ENCODE data around the gene KIF13A.
"Not testable (repeated sequence)": the region's sequence is repeated elsewhere in the genome, so short reads cannot be mapped to it uniquely, and the experiment has no call there.

Gene KIF13A

DNA sequence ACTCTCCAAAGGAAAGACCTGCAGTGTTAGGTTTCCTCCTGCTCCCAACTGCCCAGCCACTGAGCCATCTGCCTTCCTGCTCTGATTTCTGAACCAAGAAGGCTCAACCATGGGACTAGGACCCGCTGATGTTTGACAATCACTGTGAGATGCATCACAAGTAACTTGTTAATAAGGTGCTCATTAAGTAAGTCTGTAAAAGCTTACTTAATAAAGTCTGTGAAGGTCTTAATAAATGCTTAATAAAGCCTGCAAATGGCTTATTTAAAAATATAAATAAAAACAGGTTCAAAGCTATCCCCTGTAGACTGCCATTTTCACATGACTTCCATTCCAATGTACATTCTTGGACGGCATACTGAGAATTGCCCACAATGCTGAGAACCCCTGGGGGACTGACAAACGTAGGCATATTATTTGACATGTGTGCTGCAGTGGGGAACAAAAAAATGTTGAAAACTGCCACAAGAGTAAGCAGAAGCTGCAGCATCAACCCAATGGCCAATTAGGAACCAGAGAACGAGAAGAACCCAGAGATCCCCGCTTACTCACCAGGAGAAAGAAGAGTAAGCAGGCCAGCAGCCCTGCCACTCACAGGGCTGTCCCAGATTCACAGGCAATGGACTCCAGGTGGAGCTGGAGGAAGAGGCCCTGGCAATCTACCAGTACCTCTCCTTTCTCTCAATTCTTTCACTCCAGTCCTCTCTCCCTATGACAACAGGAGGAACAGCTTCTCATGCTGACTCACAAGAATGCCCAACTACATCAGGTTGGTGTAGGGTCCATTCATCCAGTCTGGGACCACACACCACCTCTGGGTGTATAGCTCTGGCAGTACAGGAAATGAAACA is 19.5 kb downstream of the KIF13A start:
- DNase-seq = no peak

DNA sequence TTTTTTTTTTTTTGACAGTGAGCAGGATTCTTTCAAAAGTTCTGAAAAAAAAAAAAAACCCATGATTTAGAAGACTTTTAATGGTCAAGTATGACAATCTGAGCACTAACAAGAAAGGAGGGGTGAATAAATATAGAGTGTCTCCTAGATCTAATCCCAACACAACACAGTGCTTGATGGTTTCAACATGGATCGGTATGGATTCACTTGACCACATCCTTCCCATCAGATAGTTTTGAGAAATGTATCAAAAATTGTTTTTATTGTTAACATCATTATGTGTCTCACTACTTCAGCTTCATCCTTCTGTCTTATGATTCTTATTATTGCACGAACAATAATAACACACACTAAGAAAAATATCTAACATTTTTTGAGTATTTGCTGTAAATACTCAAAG is 21.0 kb downstream of the KIF13A start:
- no peak for DNase-seq

DNA sequence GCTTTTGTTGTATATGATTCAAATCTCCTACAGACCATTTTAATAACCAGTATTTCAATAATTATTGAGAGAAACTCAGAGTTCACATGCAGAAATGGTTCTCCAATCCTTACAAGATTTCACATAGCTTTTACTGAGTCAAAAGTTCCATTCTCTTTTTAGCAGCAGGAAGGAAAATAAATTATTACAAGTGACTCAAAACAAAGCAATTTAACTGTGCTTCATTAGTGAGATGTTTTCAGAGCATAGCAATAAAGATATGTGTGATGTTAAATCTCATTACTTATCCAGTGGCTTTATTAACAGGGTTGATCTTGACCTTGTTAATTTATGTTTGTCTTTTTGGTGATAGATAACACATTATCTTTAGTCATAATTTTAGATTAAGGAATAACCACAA is 22.0 kb downstream of the KIF13A start:
- DNase-seq = no peak

DNA sequence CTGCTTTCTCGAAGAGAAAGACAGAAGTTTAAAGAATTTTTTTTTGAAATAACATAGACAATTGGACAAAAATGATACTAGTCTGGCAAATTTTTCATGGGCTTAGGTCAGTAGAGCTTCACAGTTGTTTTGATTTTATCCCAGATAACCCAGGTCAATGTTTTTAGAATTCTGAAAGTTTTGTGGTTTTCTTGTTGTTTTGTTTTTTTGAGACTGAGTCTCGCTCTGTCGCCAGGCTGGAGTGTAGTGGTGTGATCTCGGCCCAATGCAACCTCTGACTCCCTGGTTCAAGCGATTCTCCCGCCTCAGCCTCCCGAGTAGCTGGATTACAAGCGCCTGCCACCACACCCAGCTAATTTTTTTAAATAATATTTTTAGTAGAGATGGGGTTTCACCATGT is 22.8 kb downstream of the KIF13A start:
- no peak for DNase-seq

DNA sequence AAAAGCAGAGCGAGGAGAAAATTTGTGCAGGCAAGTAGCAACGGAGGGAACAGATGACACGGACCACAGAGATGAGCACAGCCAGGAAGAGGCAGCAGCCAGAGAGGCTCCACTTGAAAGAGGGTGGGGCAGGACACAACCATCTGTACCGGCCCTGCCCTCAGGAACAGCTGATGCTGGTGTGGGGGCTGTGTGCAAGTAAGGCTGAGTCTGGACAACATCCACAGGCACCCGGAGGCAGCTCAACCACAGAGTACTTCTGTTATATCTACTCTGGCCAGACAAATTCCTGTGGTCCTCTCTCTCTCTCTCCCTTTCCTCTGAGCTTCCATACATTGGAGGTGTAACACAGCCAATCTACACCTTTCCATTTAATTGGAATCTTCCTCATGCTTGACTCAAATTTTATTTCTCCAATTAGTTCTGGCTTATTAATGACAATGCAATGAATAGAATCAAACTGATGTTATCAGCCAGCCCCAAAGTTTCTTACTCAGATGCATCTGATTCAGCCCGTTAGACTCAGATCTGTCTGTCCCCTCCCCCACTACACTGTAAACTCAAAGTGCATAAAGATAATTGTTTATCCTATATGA is 24.9 kb downstream of the KIF13A start:
- DNase-seq = no peak

DNA sequence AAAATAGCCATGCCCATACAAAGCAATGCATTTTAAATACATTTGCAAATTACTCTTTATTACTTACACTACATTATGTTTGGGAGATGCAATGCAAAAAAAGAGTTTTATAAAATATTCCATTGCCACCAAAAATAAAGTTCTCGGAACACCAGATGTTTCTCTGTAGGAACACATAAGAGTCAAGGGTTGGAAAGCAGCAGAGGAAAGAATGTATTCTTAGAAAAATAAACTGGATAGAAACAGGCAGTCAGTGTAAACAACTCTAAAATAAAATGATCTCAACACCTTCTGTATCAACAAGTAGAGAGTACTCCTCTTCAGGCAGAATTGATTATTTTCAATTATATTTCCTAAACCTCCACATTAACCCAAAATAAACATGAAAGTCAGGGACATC is 28.1 kb downstream of the KIF13A start:
- no peak for DNase-seq

DNA sequence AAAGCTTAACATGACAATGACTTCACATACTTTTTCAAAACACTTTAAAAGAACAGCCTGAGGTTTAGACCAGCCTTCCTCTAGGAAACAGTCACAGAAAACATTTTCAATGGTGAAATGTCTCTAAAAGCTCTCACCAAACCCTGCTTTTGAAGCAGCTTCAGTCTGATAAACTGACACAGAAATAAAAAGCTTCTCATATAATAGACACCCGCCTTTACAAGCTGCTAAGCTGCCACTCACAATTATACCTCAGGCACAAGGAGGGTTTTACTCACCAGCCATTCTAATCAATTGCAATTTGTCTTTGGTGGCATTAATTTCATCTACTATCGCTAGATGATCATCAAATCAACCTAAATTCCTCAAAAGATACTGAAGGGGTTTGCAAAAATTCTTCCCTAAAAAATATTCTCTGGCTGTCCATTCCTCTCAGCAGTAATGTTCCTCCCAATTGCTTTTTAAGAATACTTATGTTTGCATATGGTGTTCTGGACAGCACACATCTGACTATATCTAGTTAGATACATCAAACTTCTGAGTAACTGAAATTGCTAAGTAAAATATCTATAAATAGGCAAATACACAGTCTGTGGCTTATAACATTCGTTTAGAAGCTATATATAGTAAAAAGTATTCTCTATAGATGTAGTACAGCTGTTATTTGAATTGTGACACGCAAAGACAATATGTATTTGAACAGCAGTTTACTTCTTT is 29.4 kb downstream of the KIF13A start:
- no peak for DNase-seq

DNA sequence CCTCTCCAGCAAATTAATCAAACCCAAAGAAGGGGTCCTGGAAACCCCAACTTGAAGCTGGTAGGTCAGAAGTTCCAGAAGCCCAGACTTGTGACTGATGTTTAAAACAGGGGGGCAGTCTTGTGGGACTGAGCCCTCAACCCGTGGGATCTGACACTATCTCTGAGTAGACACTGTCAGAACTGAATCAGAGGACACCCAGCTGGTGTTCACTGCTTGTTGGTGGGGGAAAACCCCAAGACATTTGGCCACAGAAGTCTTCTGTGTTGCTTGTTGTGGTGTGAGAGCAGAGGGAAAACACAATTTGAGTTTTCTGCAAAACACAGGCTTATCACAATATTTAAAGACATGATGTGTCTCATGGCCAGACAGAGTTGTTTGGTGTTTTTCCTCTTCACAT is 29.9 kb downstream of the KIF13A start:
- DNase-seq = no peak

DNA sequence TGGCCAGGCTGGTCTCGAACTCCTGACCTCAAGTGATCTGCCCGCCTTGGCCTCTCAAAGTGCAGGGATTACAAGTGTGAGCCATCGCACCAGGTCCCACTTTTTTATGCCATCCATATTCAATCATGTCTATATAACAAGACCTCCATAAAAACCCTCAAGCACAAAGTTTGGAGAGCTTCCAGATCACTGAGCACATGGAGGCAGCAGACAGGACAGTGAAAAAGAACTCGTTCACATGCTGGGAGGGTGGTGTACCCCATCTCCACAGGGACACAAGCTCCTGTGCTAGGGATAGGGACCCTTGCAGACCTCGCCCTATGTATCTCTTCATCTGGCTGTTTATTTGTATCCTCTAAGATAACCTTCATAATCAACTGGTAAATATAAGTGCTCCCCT is 30.3 kb downstream of the KIF13A start:
- DNase-seq = no peak

DNA sequence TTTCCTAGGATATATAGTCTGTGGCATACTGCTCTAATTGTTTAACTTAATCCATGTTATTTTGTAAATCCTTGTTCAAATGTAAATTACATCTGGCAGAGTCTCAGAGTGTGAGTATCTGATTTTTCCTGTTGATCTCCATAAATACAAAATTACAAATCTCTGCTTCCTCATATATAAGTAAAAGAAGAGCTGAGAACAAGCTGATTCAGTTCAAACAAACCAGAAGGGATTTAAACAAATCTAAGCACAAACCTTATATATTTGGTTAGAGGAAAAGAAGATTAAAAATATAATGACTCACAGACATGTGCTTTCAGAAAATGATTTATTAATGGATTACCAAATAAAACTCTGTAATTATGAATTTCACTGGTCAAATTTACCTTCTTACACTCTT is 37.3 kb downstream of the KIF13A start:
- no peak for DNase-seq

DNA sequence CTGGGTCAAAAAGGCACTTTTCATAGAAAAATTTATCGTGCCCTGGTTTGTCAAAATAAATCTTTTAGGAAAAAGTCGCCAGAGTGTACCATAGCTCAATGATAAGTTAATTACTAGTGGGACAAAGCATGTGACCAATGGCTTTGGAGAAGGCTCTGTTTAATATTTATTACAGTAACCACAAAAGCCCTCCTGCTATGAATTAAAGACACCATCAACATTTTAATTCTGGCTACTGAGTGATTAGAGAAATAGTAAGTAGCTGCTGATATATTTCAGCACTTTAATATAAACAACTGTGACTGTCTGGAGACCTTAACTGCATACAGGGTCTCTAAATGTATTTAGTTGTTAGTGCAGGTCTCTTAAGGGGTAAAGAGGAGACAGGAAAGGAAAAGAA is 38.3 kb downstream of the KIF13A start:
- no peak for DNase-seq

DNA sequence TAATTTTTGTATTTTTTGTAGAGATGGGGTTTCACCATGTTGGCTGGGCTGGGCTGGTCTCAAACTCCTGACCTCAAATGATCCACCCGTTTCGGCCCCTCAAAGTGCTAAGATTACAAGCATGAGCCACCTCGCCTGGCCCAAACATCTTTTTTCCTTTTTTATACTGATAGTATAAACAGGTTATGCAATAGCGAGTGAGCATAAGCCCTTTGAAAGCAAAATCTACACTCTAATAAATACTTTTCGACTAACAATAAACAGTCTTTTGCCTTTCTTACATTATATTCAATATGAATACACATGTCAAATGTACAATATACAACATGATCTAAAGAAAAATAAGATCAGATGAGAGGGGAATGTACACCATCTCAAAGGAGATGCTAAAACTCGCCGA is 38.7 kb downstream of the KIF13A start:
- DNase-seq = no peak

DNA sequence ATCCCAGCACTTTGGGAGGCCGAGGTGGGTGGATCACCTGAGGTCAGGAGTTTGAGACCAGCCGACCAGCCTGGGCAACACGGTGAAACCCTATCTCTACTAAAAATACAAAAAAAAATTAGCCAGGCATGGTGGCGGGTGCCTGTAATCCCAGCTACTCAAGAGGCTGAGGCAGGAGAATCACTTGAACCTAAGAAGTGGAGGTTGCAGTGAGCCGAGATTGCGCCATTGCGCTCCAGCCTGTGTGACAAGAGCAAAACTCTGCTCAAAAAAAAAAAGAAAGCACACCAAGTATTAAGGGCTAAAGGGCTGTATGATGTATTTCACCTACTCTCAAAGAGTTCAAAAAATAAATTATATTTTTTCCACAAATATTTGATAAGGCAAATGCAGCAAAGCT is 39.9 kb downstream of the KIF13A start:
- DNase-seq = not testable (repeated sequence)

DNA sequence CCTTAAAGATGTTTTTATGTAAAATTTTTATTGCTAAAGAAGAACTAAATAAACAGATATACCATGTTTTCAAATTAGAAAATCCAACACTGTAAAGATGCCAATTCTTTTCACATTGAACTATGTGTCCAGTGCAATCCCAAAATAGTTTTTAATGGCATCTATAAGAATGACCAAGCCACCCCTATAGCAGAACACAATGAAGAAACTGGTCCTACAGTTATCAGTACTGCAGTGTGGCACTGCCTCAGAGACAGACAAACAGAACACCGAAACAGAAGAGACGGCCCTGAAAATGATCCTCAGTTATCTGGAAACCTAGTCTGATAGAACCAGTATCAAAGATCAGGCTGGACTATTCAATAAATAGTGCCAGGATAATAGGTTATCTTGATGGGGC is 41.9 kb downstream of the KIF13A start:
- DNase-seq = no peak

DNA sequence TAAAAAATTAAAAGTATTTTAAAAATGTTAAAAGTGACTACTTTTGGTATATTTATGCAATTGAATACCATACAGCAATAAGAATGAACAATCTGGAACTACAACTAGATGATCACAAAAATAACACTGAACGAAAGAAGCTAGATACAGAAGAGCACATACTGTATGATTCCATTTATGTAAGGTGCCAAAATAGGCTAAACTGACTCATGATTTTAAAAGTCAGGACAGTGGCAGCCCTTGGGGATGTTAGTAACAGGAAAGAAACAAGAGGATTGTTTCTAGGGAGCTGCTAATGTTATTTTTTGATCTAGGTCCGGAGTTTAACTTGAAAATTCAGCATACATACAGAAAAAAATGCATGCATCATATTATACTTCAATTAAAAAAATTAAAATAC is 42.3 kb downstream of the KIF13A start:
- no peak for DNase-seq

DNA sequence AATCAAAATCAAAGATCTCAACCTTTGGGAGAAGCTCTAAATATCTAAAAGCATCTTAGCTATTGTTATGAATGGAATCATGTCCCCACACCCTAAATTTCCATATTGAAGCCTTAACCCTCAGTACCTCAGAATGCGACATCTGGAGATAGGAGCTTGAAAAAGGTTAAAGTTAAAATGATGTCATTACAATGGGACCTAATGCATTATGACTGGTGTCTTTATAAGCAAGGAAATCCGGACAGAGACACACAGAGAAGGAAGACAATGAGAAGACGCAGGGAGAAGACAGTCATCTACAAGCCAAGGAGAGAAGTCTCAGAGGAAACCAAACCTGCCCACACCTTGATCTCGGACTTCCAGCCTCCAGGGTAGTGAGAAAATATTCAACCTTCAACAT is 46.1 kb downstream of the KIF13A start:
- no peak for DNase-seq

DNA sequence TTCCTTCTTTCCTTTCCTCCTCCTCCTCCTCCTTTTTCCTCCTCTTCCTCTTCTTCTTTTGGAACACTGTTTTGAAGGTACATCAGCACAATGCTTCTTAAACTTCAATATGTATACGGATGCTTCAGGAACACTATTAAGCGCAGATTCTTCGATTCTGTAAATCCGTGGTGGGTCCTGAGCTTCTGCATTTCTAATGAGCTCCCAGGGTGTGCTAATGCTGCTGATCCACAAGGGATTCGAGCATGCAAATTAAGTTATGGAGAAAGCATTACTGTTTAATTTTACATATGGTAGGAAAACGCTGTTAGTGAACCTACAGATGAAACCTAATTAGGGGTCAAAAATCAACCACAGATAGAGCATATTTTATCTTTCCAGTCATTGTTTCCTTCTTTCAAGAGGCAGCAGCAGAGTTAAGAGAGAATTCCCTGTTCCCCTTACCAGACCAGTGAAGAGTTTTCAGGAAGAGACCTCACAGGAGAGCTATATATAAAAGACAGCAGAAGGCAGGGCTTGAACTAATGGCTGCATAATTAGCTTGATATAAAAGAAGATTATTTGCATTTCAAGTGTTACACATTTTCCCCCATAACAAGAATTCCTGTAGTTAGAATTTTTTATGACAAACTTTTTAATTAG is 47.2 kb downstream of the KIF13A start:
- DNase-seq = no peak

DNA sequence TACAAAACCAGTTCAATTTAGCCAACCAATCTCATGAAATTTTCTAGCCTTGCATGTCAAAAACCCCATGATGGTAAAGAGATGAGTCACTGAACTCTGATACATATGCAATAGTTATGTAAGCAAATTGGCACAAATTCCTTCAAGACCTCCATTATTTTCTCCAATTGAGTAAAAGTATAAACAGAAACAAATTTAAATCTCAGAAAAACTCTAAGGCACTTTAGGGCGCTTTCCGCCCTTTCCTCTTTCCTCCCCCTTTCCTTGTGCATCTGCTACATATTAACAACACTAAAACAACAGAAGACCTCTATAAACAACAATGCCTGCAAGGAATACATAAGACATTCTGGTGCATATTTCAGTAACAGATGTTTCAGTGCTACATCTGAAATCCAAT is 48.5 kb downstream of the KIF13A start:
- DNase-seq = no peak

DNA sequence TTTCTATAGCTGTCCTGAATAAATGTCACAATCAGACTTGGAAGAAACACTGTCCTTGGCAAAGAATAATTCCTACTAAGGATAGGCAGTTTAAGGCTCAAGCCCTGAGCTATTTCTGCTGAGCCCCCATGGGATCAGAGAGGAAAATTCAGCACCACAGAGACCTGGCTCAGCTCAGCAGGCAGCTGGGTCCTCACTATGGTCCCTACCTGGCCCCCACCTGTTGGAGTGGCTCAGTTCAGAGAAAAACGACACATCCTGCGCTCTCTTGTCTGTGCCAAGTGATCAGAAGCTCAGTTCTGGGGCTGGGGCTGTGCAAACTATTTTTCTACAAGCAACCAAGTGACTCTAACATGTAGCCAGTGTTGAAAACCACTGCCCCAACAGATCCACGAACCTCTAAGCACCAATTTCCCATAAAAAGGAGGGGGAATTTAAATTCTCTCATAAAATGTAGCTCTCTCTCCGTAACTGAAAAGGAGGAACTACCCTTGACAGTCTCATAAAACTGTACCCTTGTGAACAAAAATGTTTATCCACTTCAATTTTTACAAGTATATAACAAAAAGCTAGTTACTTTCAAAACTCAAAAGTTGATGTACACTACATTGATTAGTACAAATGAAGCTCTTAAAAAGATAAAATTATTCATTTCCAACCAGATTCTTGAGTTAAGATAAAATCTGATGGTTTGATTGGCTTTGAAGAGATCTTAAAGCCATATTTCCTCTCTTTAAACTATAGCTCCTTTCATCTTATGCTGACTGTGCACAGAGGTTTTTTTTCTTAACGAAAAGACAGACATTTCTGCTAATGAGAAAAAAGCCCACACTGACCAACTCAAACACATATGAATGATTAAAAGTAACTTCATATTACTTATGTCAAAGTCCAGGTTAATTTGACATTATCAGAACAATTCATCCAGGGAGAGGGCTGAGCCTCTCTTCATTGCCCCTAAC is 52.0 kb downstream of the KIF13A start:
- DNase-seq = no peak

DNA sequence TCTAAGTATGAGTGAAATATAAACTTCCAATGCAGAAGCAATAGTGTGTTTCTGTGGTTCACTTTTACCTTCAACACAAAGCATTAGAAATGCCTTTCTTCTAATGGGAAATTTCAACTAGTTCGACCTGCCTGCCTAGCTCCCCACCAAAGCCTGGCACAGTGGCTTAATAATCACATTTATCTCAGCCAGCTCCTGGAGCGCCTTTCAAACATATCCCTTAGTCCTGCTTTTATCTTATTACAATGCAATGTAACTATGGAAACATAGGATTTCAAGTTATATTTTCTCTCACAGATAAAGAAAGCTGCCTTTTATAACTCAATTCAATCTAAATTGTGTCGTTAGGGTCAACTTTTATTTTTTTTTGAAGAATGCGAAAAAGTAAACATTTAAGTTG is 53.7 kb downstream of the KIF13A start:
- DNase-seq = no peak

DNA sequence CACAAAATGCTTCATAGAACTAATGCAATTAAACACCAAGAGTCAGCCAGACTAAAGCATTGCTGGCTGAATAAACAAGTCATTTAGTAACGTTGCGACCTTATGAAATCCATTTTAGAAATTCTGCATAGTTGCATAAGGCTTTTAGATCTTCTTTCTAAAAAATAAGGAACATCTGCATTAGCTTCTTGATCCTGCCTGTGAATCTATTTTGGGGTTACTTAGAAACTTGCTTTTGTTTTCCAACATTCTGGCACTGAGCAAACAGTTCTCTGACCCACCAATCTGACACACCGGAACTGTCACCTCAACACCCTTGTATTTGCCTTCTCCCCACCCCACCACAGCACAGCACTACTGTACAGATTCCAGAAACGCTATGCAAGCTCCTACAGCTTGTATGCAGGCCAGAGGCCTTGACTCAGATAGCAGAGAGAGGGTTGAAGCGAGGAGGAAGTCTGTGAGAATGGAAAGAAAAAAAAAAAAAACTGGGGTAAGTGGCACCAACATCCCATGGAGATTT is 55.0 kb downstream of the KIF13A start:
- no peak for DNase-seq

DNA sequence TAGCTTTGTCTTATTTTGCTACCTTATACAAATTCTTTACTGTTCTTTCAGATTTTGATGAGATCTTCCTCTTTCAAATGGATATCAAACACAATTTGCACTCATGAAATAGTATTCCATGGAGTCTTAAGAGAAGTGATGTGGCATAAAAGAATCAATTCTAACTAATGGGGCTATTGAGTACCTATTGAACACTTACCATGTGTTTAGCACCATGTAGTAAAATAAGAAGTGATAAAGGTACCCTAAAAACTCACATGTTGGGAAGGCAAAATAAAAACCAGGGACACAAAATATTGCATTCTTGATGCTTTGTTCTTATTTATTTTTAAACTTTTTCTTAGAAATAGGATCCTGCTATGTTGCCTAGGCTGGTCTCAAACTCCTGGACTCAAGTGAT is 56.2 kb downstream of the KIF13A start:
- DNase-seq = no peak
